Stimulated activated CD8-positive, alpha-beta memory T cell treated with anti-CD3 and anti-CD28 coated beads, Interleukin-2, amount 100 ng/mL, for 48 hours (primary cell): ENCODE data around the gene PCDHAC1.
"Not testable (repeated sequence)": the region's sequence is repeated elsewhere in the genome, so short reads cannot be mapped to it uniquely, and the experiment has no call there.

Source experiments
- DNase-seq, 2 donors: peaks; one replicate each; pipeline ENCODE4 v3.0.0-alpha.2; 2020; ENCODE audit warnings: low read depth in 2 of 2

PCDHAC1 gene, protein sequence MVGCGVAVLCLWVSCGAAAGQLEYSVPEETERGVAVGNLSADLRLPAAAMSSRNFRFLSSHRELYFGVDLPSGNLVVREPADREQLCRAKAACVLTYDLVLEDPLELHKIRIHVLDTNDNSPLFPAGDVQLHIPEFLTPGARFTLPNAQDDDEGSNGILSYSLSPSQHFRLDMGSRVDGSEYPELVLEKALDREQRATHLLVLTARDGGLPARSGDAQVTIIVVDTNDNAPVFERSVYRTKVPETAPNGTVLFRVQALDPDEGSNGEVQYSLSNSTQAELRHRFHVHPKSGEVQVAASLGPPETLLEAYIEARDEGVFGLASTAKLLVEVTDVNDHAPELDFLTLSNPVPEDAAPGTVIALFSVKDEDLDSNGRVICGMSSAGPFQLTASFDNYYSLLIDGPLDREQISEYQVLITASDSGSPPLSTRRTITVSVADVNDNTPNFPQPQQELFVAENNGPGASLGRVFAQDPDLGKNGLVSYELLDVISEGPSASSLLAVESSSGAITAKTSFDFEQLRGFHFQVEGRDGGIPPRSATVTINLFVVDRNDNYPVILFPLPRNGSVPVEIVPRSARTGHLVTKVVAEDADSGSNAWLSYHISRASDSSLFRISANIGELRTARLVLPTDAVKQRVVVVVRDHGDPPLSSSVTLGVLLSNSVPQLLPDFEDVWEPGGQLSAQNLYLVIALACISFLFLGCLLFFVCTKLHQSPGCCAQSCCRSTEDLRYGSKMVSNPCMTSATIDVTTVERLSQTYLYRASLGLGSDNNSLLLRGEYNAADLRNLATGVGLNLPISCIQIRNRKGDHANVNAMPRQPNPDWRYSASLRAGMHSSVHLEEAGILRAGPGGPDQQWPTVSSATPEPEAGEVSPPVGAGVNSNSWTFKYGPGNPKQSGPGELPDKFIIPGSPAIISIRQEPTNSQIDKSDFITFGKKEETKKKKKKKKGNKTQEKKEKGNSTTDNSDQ

DNA sequence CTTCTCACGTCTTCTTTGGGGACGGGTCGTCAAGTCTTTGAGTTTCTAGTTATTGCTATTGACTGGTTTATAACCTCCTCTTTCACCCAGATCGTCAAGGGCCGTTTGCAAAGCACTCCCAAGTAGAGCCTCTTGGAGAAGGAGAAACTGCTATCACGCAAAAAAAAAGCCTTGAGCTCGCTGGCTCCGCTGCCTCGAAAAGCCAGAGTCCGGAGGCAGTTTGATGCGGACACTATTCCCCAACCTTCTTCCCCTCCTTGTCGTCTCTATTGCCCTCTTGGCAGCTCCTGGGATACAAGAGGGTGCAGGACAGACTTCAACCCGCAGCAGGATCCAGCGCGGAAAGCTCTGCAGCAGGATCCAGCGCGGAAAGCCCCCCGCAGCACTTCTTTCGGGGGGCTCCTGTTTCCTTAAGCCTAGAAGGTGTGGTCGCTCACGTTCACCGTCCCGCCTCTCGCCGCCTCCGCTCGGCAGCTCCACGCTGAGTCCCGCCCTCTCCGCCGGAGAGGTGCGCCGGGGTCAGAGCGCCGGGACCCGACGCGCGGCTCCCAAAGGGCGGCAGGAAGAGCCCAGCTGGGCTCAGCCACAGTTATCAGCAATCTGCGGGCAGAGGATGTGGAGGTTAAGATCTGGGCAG is at the start of gene PCDHAC1:
PCDHAC1 (plus strand) TSS at position 494 of the 637 bp plus-strand sequence. CDS start 594 bp downstream, outside the sequence.
- no peak for DNase-seq

DNA sequence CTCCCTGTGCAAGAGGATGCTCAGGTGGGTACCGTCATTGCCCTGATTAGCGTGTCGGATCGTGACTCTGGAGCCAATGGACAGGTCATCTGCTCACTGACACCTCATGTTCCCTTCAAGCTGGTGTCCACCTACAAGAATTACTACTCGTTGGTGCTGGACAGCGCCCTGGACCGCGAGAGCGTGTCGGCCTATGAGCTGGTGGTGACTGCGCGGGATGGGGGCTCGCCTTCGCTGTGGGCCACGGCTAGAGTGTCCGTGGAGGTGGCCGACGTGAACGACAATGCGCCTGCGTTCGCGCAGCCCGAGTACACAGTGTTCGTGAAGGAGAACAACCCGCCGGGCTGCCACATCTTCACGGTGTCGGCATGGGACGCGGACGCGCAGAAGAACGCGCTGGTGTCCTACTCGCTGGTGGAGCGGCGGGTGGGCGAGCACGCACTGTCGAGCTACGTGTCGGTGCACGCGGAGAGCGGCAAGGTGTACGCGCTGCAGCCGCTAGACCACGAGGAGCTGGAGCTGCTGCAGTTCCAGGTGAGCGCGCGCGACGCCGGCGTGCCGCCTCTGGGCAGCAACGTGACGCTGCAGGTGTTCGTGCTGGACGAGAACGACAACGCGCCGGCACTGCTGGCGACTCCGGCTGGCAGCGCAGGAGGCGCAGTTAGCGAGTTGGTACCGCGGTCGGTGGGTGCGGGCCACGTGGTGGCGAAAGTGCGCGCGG is 49.4 kb upstream of the PCDHAC1 start:
- DNase-seq, result not testable (repeated sequence)

DNA sequence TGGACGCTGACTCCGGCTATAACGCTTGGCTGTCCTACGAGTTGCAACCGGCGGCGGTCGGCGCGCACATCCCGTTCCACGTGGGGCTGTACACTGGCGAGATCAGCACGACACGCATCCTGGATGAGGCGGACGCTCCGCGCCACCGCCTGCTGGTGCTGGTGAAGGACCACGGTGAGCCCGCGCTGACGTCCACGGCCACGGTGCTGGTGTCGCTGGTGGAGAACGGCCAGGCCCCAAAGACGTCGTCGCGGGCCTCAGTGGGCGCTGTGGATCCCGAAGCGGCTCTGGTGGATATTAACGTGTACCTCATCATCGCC is 48.9 kb upstream of the PCDHAC1 start:
- no peak for DNase-seq

DNA sequence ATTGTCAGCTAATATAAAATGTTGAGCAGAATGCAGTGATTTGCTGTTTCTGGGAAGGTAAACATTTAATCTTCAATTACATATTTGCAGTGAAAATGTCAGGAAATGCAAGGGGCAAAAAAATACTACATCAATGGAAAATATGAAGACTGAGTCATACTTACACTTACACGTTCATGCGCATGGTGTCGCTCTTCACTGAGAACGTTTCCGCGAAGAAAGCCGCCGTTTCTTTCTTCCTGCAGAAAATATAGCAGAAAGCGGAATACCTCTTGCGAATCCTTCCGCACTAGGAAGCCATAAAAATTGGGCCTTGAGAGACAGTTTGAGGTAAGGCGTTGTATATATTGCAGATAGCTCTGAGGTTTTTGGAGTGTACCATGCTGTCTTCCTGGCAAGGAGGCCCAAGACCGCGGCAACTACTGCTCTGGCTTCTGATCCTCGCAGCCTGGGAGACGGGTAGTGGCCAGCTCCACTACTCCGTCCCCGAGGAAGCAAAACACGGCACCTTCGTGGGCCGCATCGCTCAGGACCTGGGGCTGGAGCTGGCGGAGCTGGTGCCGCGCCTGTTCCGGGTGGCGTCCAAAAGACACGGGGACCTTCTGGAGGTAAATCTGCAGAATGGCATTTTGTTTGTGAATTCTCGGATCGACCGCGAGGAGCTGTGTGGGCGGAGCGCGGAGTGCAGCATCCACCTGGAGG is 44.1 kb upstream of the PCDHAC1 start, which contains the start of gene PCDHA13:
PCDHA13 (plus strand) TSS at position 236 of the 702 bp plus-strand sequence; CDS start at position 381, 145 bp downstream.
- DNase-seq, result no peak

DNA sequence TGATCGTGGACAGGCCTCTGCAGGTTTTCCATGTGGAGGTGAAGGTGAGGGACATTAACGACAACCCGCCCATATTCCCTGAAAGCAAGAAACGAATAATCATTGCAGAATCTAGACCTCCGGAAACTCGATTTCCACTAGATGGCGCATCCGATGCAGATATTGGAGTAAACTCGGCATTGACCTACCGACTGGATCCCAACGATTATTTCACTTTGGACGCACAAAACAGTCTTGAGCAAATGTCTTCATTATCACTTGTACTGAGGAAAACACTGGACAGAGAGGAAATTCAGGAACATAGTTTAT is 43.6 kb upstream of the PCDHAC1 start:
- DNase-seq, result no peak

DNA sequence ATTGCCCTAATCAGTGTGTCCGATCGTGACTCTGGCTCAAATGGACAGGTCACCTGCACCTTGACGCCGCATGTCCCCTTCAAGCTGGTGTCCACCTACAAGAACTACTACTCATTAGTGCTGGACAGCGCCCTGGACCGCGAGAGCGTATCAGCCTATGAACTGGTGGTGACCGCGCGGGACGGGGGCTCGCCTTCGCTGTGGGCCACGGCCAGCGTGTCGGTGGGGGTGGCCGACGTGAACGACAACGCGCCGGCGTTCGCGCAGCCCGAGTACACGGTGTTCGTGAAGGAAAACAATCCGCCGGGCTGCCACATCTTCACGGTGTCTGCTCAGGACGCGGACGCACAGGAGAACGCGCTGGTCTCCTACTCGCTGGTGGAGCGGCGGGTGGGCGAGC is 42.7 kb upstream of the PCDHAC1 start:
- DNase-seq, result no peak

DNA sequence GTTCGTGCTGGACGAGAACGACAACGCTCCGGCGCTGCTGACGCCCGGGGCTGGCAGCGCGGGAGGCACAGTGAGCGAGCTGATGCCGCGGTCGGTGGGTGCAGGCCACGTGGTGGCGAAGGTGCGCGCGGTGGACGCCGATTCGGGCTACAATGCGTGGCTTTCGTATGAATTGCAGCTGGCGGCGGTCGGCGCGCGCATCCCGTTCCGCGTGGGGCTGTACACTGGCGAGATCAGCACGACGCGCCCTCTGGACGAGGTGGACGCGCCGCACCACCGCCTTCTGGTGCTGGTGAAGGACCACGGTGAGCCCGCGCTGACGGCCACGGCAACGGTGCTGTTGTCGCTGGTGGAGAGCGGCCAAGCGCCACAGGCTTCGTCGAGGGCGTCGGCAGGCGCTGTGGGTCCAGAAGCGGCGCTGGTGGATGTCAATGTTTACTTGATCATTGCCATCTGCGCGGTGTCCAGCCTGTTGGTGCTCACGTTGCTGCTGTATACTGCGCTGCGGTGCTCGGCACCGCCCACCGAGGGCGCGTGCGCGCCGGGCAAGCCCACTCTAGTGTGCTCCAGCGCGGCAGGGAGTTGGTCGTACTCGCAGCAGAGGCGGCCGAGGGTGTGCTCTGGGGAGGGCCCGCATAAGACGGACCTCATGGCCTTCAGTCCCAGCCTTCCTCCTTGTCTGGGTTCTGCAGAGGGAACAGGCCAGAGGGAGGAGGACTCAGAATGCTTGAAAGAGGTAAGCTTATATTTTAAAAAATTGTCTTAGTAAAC is 42.0 kb upstream of the PCDHAC1 start:
- no peak for DNase-seq

DNA sequence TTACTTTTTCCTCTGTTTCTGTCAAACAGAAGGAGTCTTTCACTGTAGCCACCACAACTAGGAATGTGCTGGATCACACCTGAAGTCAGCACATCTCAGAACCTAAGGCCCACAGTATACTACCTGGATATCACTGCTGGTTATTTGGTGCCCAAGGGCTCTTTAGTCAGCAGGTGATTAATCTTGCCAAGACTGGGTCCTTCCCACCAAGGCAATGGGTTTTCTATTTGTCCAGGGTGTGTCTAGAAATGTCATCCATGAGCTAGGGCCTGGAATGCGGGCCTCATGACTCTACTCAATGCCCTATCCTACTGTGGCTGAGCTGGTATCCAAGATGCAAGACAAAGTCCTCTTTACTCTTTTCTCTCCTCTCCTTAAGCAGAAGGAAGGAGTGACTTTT is 9.8 kb upstream of the PCDHAC1 start:
- no peak for DNase-seq

DNA sequence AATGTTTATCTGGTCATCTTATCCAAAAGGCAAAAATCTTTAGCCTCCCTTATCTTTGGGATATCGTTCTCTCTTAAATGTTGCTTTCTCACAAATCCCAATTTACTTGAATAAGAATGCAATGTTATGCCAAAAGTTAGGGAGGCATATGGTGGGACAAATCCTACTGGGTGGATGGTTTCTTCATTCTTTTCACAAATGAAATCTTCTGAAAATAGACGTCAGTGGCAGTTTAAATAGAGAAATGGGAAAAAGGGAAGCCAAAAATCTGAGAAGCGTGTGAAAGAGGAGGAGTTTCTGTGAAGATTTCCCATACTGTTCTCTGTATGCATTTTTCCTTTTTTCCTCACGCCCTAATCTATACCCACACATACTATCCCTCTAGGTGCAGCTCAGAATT is 2.5 kb upstream of the PCDHAC1 start:
- DNase-seq, result no peak

DNA sequence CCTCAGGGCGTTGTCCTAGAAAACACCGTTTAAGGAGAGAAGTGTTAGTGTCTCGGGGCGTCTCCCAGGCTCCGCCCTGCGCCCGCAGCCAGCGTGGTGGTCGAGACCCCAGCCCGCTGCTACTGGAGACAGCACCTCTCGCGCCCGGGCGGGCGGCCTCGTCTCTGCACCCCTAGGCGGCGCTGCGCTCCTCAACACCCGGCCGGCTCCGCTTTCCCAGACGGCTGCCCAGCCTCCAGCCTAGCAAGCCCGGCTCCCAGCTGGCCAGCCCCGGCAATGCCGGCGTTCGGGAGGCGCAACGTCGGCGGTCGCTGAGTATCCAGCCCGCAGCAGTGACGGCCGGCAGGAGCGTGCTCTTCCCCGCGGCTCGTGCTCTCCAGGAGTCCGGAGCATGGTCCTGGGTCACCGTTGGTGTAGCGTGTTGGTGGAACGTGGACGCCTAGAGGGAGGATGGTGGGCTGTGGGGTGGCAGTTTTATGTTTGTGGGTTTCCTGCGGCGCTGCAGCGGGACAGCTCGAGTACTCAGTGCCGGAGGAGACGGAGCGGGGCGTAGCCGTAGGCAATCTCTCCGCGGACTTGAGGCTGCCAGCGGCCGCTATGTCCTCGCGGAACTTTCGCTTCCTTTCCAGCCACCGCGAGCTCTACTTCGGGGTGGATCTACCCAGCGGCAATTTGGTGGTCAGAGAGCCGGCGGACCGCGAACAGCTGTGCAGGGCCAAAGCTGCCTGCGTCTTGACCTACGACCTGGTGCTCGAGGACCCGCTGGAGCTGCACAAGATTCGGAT is 536 bp downstream of the PCDHAC1 start:
- DNase-seq, result no peak

DNA sequence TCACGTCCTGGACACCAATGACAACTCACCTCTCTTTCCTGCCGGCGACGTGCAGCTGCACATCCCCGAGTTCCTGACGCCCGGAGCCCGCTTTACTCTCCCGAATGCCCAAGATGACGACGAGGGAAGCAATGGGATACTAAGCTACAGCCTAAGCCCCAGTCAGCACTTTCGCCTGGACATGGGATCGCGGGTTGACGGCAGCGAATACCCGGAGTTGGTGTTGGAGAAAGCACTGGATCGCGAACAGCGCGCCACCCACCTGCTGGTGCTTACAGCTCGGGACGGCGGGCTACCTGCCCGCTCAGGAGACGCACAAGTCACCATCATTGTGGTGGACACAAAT is 1.1 kb downstream of the PCDHAC1 start:
- no peak for DNase-seq

DNA sequence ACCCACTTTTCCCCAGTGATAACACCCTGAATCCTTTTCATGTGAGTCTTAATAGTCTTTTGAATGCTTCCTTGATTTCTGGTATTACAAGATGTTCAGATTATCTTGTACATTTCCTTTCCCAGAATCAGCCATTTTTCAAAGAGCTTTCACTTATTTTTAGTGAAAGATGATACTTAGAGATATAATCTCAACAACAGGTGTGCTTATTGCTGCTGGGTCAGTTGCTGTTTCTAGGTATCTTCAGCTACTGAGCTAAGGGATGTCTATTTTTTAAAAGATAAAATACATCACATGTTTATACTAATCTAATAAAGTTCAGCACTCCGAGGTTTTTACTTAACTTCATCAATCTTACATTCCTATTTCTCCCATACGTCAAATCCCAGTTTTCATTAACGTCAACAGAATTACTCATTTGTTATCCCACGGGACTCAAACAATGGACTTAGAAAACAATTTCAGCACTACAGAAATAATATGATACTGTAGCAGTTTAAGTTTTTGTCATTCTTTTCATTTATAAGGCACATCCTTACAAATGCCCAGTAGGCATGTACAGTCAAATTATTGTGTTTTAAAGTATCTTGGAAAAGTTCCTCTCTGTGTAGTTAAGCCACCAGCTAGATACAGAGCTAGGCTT is 9.0 kb downstream of the PCDHAC1 start:
- no peak for DNase-seq

DNA sequence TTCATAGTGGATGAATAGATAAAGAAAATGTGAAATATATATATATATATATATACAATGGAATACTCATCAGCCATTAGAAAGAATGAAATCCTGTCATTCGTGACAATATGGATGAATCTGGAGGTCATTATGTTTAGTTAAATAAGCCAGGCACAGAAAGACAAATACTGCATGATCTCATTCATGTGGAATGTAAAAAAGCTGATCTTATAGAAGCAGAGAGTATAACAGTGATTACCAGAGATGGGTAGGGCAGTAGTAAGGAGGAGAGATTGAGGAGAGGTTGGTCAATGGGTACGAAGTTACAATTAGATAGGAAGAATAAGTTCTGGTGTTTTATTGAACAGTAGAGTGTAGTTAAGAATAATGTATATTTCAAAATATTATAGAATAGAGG is 20.5 kb downstream of the PCDHAC1 start:
- DNase-seq, result no peak

DNA sequence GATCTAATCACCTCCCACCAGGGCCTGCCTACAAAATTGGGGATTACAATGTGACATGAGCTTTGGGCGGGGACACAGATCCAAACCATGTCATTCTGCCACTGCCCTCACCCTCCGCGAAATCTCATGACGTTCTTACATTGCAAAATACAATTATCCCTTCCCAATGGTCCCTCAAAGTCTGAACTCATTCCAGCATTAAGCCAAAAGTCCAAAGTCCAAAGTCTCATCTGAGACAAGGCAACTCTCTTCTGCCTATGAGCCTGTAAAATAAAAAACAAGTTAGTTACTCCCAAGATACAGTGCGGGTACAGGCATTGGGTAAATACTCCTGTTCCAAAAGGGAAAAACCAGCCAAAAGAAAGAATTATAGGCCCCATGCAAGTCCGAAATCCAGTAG is 25.5 kb downstream of the PCDHAC1 start:
- no peak for DNase-seq

DNA sequence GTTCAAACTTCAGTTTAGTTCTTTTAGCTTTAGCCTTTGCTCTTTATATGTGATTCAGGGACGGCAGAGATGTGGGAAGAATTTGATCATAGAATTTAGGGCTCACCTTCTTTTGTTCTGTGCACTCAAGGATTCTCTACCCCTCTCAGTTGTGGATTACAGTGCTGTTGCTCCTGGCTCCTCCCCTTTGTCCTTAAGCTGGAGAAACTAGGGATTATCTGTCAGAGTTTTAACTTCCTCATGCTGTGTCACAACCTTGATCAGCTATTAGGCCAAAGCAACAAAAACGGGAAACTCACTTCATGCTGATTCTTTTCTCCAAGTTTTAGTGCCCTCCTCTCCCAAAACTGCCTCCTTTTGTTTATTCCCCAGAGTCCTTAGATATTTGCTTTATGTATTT is 27.1 kb downstream of the PCDHAC1 start:
- no peak for DNase-seq

DNA sequence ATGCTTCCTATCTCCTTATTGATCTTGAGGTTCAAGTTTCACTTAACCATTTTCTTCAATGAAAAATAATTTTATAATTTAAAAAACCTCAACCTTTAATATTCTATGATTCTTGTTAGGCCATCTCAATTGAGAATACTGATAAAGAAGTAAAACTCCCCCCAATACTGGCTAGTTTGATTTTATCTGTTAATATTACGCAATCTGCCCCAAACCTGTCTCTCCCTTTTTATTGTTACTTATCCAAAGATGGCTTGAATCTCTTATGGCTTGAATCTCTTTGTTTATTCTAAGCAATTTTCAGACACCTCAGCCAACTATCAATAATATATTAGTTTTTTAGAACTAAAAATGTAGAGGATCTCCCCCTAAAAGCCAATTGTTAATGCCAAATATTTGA is 36.1 kb downstream of the PCDHAC1 start:
- DNase-seq, result no peak

DNA sequence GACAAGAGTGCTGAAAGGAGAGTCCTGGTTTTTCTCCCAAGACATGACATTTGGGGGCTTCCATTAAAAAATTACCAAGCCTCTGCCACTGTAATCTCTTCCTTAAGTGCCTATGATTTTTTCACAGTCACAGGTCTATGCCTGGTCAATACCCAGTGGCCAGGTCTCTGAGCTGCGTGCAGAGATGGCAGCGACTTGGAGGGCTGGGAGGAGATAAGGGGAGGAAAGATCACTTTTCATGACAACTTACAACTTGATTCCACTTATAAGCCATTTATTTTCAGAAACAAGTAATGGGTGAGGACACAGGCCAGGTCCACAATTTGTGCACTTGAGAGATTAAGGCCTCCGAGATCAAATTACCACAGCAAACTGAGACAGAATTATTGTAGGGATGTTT is 38.3 kb downstream of the PCDHAC1 start:
- DNase-seq, result no peak

DNA sequence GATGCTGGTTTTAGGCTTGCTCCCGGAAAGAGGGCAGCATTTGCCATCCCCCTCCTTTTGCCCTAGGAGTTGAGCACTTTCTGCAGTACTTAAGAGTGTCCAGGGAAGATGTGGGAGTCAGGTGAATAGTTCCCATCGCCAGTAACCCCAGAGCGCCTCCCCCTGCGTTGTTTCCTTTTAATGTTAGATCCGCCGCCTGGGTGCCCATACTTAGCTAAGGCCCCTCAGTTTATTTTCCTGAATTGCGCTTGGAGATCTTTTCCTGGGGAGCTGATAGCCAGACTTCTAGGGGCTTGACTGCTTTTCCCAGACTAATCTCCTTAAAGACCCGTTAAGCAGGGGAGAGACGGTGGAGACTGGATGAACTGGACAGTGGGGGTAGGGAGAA is 39.8 kb downstream of the PCDHAC1 start:
- no peak for DNase-seq
